Lower leg skin (tissue), 3 donors: Measurements from ENCODE around the gene MCIDAS.

Experiments
- CTCF ChIP-seq, 3 donors: fragments of 450-650 bp; IDR thresholded peaks; one replicate each; pipeline ENCODE4 v1.5.1; 2016; ENCODE audit warnings: antibody characterized with exemption in 3 of 3, mild to moderate bottlenecking in 3 of 3, moderate library complexity in 2 of 3
- POLR2A ChIP-seq, 2 donors: fragments of 450-650 bp; IDR thresholded peaks; one replicate each; pipeline ENCODE4 v1.6.1; 2016 to 2017; ENCODE audit warnings: antibody characterized with exemption in 2 of 2, mild to moderate bottlenecking in 1 of 2, moderate library complexity in 1 of 2

- TF ChIP-seq CTCF (IDR thresholded peaks at IDR 0.05) (no peak), POLR2A (IDR thresholded peaks at IDR 0.05) (no peak)
These were observed 39.7 kb downstream of the MCIDAS start for GRCh38 chr5:55187370-55187769.
